ENCODE measurements around the gene ZBTB9. TPM values are rescaled to one million over a fixed set of nuclear protein-coding genes. Genes with fewer than 3 reads are reported as not detected.
A peak's percentile ranks its signal among the peaks of the same experiment; 100 is the strongest.

ZBTB9 gene
- total and polyA plus RNA-seq, 4 donors = 1.1 to 3.4 (median 2.3) TPM

DNA sequence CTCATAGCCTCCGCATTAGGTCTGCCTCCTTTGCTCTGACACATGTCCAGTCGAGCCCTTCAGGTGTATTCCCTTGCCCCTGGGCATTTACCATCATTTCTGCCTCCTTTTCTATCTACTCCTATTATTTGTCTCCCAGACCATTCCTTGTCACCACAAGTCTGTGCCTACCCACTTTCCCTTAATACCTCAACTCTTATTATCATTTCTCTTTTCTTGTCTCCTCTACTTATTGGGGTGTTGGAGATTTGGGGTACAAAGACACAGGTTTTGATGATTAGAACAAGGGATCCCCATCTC is 33.1 kb upstream of the ZBTB9 start:
- TF ChIP-seq RAD21 (IDR thresholded peaks at IDR 0.05) (no peak), EGR1 (IDR thresholded peaks at IDR 0.05; ENCODE audit: low read depth in 2 of 2) (no peak)
- TF ChIP-seq, protein P1, sequence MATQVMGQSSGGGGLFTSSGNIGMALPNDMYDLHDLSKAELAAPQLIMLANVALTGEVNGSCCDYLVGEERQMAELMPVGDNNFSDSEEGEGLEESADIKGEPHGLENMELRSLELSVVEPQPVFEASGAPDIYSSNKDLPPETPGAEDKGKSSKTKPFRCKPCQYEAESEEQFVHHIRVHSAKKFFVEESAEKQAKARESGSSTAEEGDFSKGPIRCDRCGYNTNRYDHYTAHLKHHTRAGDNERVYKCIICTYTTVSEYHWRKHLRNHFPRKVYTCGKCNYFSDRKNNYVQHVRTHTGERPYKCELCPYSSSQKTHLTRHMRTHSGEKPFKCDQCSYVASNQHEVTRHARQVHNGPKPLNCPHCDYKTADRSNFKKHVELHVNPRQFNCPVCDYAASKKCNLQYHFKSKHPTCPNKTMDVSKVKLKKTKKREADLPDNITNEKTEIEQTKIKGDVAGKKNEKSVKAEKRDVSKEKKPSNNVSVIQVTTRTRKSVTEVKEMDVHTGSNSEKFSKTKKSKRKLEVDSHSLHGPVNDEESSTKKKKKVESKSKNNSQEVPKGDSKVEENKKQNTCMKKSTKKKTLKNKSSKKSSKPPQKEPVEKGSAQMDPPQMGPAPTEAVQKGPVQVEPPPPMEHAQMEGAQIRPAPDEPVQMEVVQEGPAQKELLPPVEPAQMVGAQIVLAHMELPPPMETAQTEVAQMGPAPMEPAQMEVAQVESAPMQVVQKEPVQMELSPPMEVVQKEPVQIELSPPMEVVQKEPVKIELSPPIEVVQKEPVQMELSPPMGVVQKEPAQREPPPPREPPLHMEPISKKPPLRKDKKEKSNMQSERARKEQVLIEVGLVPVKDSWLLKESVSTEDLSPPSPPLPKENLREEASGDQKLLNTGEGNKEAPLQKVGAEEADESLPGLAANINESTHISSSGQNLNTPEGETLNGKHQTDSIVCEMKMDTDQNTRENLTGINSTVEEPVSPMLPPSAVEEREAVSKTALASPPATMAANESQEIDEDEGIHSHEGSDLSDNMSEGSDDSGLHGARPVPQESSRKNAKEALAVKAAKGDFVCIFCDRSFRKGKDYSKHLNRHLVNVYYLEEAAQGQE (IDR thresholded peaks at IDR 0.05) = no peak
- Histone ChIP-seq H3K9me3 (ENCODE audit: control insufficient read depth in 4 of 4, low read length in 3 of 4) (no peaks in the 10 kb centered on the region), H3K27me3 (ENCODE audit: control insufficient read depth in 4 of 4, insufficient read depth in 4 of 4, low read length in 3 of 4) (no peaks in the 10 kb centered on the region), H3K4me3 (ENCODE audit: low read depth in 1 of 3, low read length in 3 of 3) (no peak overlapping the region), H3K4me1 (ENCODE audit: control insufficient read depth in 4 of 4, insufficient read depth in 4 of 4, low read length in 3 of 4) (peaks cover 14 to 27% (median 21%) of the 10 kb centered on the region in 4 donors), H3K36me3 (ENCODE audit: control insufficient read depth in 4 of 4, insufficient read depth in 3 of 4, low read depth in 1 of 4, low read length in 3 of 4) (no peaks in the 10 kb centered on the region), H3K9ac (ENCODE audit: low read depth in 1 of 2, low read length in 2 of 2) (no peak overlapping the region), H3K27ac (ENCODE audit: low read depth in 1 of 2, low read length in 2 of 2) (no peak overlapping the region)
- 90% methylated on average over 2 of the region's 2 CpGs for WGBS
- no peak for DNase-seq (ENCODE audit: low spot score)

DNA sequence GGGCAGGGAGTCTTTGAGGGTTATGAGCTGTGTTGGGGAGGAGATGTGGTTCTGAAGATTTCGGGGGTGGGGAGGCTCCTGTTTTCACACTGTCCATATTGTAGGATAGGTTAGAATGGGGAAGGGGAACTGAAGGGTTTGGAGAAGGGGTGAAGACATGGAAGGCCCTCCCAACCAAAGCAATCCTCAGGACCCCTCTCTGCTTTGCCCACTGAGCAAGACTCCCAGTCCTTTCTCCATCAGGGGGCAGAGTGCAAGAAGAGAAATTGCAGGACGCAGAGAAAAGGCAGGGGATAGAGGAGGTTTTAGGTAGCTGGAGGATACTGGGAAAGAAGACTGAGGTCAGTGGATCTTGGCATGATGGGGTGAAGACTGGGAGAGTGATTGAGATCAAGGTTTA is 30.6 kb upstream of the ZBTB9 start:
- Histone ChIP-seq H3K9me3 (ENCODE audit: control insufficient read depth in 4 of 4, low read length in 3 of 4) (no peaks in the 10 kb centered on the region), H3K4me3 (ENCODE audit: low read depth in 1 of 3, low read length in 3 of 3) (no peak overlapping the region), H3K9ac (ENCODE audit: low read depth in 1 of 2, low read length in 2 of 2) (no peak overlapping the region), H3K27me3 (ENCODE audit: control insufficient read depth in 4 of 4, insufficient read depth in 4 of 4, low read length in 3 of 4) (no peaks in the 10 kb centered on the region), H3K4me1 (ENCODE audit: control insufficient read depth in 4 of 4, insufficient read depth in 4 of 4, low read length in 3 of 4) (peaks cover 7 to 24% (median 16%) of the 10 kb centered on the region in 4 donors), H3K27ac (ENCODE audit: low read depth in 1 of 2, low read length in 2 of 2) (no peak overlapping the region), H3K36me3 (ENCODE audit: control insufficient read depth in 4 of 4, insufficient read depth in 3 of 4, low read depth in 1 of 4, low read length in 3 of 4) (no peaks in the 10 kb centered on the region)
- TF ChIP-seq FOXA2 (IDR thresholded peaks at IDR 0.05) = no peak
- no peak for TF ChIP-seq GABPA (IDR thresholded peaks at IDR 0.05 in 1 of 2, conservative IDR thresholded peaks at IDR 0.05 in 1 of 2)
- no peak for TF ChIP-seq HNF4A (conservative IDR thresholded peaks at IDR 0.05)
- TF ChIP-seq EGR1 (IDR thresholded peaks at IDR 0.05; ENCODE audit: low read depth in 2 of 2) = no peak
- no peak for TF ChIP-seq JUND (IDR thresholded peaks at IDR 0.05)
- TF ChIP-seq TAF1 (conservative IDR thresholded peaks at IDR 0.05) = no peak
- no peak for TF ChIP-seq YY1 (IDR thresholded peaks at IDR 0.05)
- TF ChIP-seq RXRA (IDR thresholded peaks at IDR 0.05) = no peak
- TF ChIP-seq SP1 (IDR thresholded peaks at IDR 0.05) = no peak
- no peak for DNase-seq (ENCODE audit: low spot score)
- WGBS = 94% methylated on average over 2 of the region's 2 CpGs

DNA sequence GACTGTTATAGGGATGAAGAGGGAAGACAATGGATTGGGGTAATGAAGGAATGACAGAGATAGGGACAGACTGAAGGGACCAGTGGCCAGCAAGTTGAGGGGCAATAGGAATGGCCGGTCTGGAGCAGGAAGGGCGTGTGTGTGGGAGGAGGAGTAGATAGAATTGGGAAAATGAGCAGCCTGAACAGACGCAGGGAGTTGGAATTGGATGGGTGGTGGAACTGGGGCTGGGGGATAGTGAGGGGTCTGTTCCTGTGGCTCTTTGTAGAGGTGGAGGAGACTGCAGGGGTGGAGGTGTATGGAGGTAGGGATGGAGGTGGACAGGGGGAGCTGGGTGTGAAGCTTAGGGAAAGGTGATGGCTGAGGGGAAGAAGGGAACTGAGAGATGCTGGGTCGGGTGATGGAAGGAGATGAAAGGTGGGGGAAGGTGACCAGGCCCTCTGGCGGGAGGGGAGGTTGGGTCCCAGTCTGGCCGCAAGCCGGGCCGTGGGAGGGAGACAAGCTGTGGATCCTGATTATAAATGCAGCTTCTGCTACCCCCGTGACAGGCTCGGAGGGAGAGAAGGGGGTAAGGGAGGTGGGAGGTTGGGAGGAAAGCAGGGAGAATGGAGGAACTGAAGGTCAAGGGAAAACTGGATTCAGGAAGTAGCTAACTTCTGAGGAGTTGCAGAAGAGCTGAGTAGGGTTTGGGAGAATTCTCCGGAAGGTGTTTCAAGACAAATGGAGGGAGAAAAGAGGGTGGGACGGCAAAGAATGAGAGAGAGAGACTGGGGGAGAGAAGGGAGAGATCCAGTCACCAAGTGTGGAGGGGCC is 29.3 kb upstream of the ZBTB9 start:
- Histone ChIP-seq H3K27me3 (ENCODE audit: control insufficient read depth in 4 of 4, insufficient read depth in 4 of 4, low read length in 3 of 4) (no peaks in the 10 kb centered on the region), H3K4me1 (ENCODE audit: control insufficient read depth in 4 of 4, insufficient read depth in 4 of 4, low read length in 3 of 4) (peaks cover 9 to 32% (median 19%) of the 10 kb centered on the region in 4 donors), H3K9ac (ENCODE audit: low read depth in 1 of 2, low read length in 2 of 2) (peak overlapping the region; percentile 84 to 91), H3K4me3 (ENCODE audit: low read depth in 1 of 3, low read length in 3 of 3) (peak overlapping the region; percentile 62 to 76 (median 66)), H3K9me3 (ENCODE audit: control insufficient read depth in 4 of 4, low read length in 3 of 4) (no peaks in the 10 kb centered on the region), H3K27ac (ENCODE audit: low read depth in 1 of 2, low read length in 2 of 2) (peak overlapping the region; percentile 67 to 88), H3K36me3 (ENCODE audit: control insufficient read depth in 4 of 4, insufficient read depth in 3 of 4, low read depth in 1 of 4, low read length in 3 of 4) (no peaks in the 10 kb centered on the region)
- WGBS = 24% methylated on average over 12 of the region's 12 CpGs
- DNase-seq (ENCODE audit: low spot score) = no peak
- TF ChIP-seq, protein P2, sequence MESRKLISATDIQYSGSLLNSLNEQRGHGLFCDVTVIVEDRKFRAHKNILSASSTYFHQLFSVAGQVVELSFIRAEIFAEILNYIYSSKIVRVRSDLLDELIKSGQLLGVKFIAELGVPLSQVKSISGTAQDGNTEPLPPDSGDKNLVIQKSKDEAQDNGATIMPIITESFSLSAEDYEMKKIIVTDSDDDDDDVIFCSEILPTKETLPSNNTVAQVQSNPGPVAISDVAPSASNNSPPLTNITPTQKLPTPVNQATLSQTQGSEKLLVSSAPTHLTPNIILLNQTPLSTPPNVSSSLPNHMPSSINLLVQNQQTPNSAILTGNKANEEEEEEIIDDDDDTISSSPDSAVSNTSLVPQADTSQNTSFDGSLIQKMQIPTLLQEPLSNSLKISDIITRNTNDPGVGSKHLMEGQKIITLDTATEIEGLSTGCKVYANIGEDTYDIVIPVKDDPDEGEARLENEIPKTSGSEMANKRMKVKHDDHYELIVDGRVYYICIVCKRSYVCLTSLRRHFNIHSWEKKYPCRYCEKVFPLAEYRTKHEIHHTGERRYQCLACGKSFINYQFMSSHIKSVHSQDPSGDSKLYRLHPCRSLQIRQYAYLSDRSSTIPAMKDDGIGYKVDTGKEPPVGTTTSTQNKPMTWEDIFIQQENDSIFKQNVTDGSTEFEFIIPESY (IDR thresholded peaks at IDR 0.05) = no peak
- TF ChIP-seq, protein P3, sequence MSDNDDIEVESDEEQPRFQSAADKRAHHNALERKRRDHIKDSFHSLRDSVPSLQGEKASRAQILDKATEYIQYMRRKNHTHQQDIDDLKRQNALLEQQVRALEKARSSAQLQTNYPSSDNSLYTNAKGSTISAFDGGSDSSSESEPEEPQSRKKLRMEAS (IDR thresholded peaks at IDR 0.05) = no peak
- TF ChIP-seq GABPA (IDR thresholded peaks at IDR 0.05 in 1 of 2, conservative IDR thresholded peaks at IDR 0.05 in 1 of 2) (no peak), FOXA1 (IDR thresholded peaks at IDR 0.05) (no peak), RXRA (IDR thresholded peaks at IDR 0.05) (no peak), RAD21 (IDR thresholded peaks at IDR 0.05) (no peak), NR2F2 (IDR thresholded peaks at IDR 0.05) (no peak), JUND (IDR thresholded peaks at IDR 0.05) (no peak), YY1 (IDR thresholded peaks at IDR 0.05) (no peak), FOXA2 (IDR thresholded peaks at IDR 0.05) (no peak), HNF4G (IDR thresholded peaks at IDR 0.05) (no peak), EGR1 (IDR thresholded peaks at IDR 0.05; ENCODE audit: low read depth in 2 of 2) (no peak)
- TF ChIP-seq, protein P1 (IDR thresholded peaks at IDR 0.05) = no peak
- TF ChIP-seq, protein P4, sequence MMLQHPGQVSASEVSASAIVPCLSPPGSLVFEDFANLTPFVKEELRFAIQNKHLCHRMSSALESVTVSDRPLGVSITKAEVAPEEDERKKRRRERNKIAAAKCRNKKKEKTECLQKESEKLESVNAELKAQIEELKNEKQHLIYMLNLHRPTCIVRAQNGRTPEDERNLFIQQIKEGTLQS (IDR thresholded peaks at IDR 0.05) = no peak
